Cerebellar nuclear complex (tissue), 1 donor: ENCODE data around the gene MAPK8IP2.
A peak's percentile ranks its signal among the peaks of the same experiment; 100 is the strongest.

Experiments used
- DNase-seq, 2 experiments: peaks; one replicate each; lab custom pipeline; 2025; lab: John Stamatoyannopoulos, UW

Gene MAPK8IP2

GRCh38 chr22:50600538-50600937 lies at the start of gene MAPK8IP2:
MAPK8IP2 (plus strand) TSS chr22:50600793; CDS start chr22:50600819, 26 bp downstream.
- DNase-seq, result peak in 1 of 2 experiments; percentile 38

- no peak for DNase-seq
These were observed 49.3 kb upstream of the MAPK8IP2 start for GRCh38 chr22:50551160-50551752.

GRCh38 chr22:50553310-50553709 lies 47.3 kb upstream of the MAPK8IP2 start:
- DNase-seq, result no peak

- no peak for DNase-seq
These were observed 43.9 kb upstream of the MAPK8IP2 start for GRCh38 chr22:50556703-50557102.

- no peak for DNase-seq
These were observed 40.6 kb upstream of the MAPK8IP2 start for GRCh38 chr22:50560034-50560433.

GRCh38 chr22:50561401-50562358 lies 38.9 kb upstream of the MAPK8IP2 start:
- DNase-seq, result no peak

- DNase-seq, result peak; percentile 92 to 94
These were observed 37.8 kb upstream of the MAPK8IP2 start, which contains the start of gene SYCE3 for GRCh38 chr22:50562523-50563412. SYCE3 (minus strand) TSS chr22:50562919; CDS start chr22:50556405, 6,514 bp downstream.

GRCh38 chr22:50563413-50564160 lies 37.0 kb upstream of the MAPK8IP2 start:
- DNase-seq, result no peak

GRCh38 chr22:50564289-50564688 lies 36.3 kb upstream of the MAPK8IP2 start:
- DNase-seq, result no peak

GRCh38 chr22:50567721-50568252 lies 32.8 kb upstream of the MAPK8IP2 start:
- DNase-seq, result no peak

- DNase-seq, result no peak
These were observed 32.0 kb upstream of the MAPK8IP2 start for GRCh38 chr22:50568626-50569025.

- no peak for DNase-seq
These were observed 31.5 kb upstream of the MAPK8IP2 start for GRCh38 chr22:50569041-50569459.

GRCh38 chr22:50569896-50570535 lies 30.6 kb upstream of the MAPK8IP2 start:
- no peak for DNase-seq

GRCh38 chr22:50570861-50571260 lies 29.7 kb upstream of the MAPK8IP2 start:
- no peak for DNase-seq

GRCh38 chr22:50571264-50572175 lies 29.1 kb upstream of the MAPK8IP2 start:
- no peak for DNase-seq

- no peak for DNase-seq
These were observed 27.6 kb upstream of the MAPK8IP2 start for GRCh38 chr22:50572965-50573364.

GRCh38 chr22:50573491-50574382 lies 26.9 kb upstream of the MAPK8IP2 start:
- no peak for DNase-seq

- no peak for DNase-seq
These were observed 26.2 kb upstream of the MAPK8IP2 start for GRCh38 chr22:50574383-50574755.
